SK-N-MC (cell line): ENCODE measurements around the gene WDR33.

Source experiments
- DNase-seq: peaks from one replicate; pipeline ENCODE4 v3.0.0-alpha.2; 2011; ENCODE audit warnings: low read depth, low spot score
- H3K27ac ChIP-seq: fragments of 200-600 bp; sonication (generic); 2 replicates; pipeline ENCODE4 v1.5.1; 2016; ENCODE audit warnings: mixed run types
- H3K36me3 ChIP-seq: fragments of 200-600 bp; sonication (generic); 2 replicates; pipeline ENCODE4 v1.6.1; 2017; ENCODE audit warnings: antibody characterized with exemption, low read length, mixed read lengths; ENCODE audit not compliant: insufficient read depth
- H3K4me3 ChIP-seq: fragments of 200-600 bp; sonication (generic); 2 replicates; pipeline ENCODE4 v1.5.1; 2016
- H3K9ac ChIP-seq: fragments of 200-600 bp; sonication (generic); 2 replicates; pipeline ENCODE4 v1.8.0; 2017; ENCODE audit warnings: mixed run types, mixed read lengths; ENCODE audit not compliant: insufficient read length
- H3K9me3 ChIP-seq: fragments of 200-600 bp; sonication (generic); 2 replicates; pipeline ENCODE4 v1.6.1; 2017; ENCODE audit warnings: low read depth, mild to moderate bottlenecking, antibody characterized with exemption, low read length, moderate library complexity, mixed read lengths
- EZH2 ChIP-seq: fragments of 200-600 bp; sonication (generic); IDR thresholded peaks from one replicate; pipeline ENCODE4 v1.6.1; 2017; ENCODE audit warnings: antibody characterized with exemption
- FOXP2 ChIP-seq: optimal IDR thresholded peaks from 2 replicates; pipeline ENCODE3; 2011; ENCODE audit warnings: mild to moderate bottlenecking, moderate library complexity; ENCODE audit not compliant: insufficient read depth; ENCODE audit errors: extremely low read length, control extremely low read depth
- POLR2AphosphoS5 ChIP-seq: IDR thresholded peaks from 2 replicates; pipeline ENCODE4 v1.6.1; 2012; ENCODE audit warnings: mild to moderate bottlenecking, low read depth, low read length, borderline replicate concordance

Gene WDR33

DNA sequence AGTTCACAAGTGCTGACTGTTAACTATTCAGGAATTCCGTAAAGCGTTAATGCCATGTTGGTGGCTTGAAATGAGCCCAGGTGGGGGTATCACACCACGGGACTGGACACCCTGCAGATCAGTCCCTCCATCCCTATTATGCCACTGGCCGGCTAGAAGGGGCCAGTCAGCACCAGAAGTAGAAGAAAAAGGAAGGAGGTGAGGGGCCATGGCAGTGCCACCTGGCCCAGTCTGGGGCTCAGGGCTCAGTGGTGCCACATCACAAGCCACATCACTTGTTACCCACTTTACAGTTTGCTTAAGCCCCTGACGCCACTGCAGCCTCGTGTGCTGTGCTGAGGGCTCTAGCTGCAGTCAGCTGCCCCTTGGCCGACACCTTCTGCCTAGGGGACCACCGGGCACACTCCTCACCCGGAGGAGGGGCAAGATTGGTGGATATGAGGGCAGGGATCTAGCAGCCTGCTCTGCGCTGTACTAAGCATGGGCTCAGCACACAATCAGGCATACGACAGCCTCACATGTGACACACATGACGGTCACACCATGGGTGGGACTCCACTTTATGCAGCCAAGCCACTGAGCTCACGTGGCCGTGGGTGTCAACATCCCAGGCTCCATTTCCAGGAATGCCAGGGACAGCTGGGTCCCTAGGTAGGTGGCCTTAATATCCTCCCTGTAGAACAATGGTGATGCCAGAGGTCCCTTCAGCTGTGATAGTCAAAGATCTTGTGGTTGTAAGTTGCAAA lies 139.2 kb downstream of the WDR33 start:
- TF ChIP-seq FOXP2: no peak
- no peak for TF ChIP-seq POLR2AphosphoS5
- TF ChIP-seq EZH2: no peak

DNA sequence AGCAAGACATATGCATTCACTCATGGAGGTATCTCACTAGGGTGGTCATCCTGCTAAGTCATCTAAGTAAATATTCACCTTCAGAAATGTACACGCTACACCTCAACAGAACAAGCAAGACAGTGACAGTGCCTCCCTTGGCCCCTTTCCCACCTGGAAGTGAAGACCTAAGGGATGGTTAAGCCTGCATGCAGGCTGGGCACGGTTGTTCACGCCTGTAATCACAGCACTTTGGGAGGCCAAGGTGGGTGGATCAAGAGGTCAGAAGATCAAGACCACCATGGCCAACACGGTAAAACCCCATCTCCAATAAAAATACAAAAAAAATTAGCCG lies 140.0 kb downstream of the WDR33 start:
- H3K9me3 ChIP-seq: no peaks in the 10 kb centered on the region
- no peak overlapping the region for H3K9ac ChIP-seq
- H3K36me3 ChIP-seq: no peaks in the 10 kb centered on the region
- TF ChIP-seq FOXP2: no peak
- no peak for TF ChIP-seq POLR2AphosphoS5
- no peak for TF ChIP-seq EZH2
- no peak overlapping the region for H3K27ac ChIP-seq
- no peak overlapping the region for H3K4me3 ChIP-seq
- no peak for DNase-seq

More for the DNA sequence above, 139.2 kb downstream of the WDR33 start:
- Histone ChIP-seq H3K9ac (no peak overlapping the region), H3K9me3 (no peaks in the 10 kb centered on the region), H3K36me3 (no peaks in the 10 kb centered on the region), H3K4me3 (no peak overlapping the region), H3K27ac (no peak overlapping the region)
- DNase-seq: no peak

DNA sequence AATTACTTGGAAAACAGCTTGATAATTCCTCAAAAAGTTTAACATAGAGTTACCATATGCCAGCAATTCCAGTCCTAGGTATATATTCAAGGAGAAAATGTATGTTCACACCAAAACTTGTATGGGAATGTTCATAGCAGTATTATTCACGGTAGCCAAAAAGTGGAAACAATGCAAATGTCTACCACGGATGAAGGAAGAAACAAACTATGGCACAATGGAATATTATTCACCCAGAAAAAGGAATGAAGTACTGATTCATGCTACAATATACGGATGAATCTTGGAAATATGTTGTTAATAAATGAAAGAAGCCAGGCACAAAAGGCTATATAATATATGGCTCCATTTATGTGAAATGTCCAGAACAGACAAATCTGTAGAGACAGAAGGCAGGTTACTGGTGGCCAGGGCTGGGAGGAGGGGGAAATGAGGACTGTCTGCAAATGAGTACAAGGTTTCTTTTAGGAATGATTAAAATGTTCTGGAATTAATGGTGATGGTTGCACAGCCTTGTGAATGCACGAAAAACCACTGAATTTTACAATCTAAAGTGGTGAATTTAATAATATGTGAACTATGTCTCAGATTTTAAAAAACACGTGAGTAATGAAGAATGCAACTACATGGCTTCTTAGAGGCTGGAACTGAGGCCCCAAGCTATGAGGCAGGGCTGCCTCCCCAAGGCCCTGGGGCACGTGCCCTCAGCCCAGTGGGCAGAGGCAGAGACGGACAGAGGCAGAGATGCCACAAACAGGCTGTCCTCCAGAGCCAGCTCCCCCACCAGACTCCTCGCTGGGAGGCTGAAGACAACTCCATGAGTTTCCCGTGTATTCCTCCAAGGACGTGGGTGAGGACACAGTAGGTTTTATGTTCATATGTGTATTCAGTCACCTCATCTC lies 140.7 kb downstream of the WDR33 start:
- TF ChIP-seq EZH2 (no peak), POLR2AphosphoS5 (no peak), FOXP2 (no peak)
- Histone ChIP-seq H3K9ac (no peak overlapping the region), H3K27ac (no peak overlapping the region), H3K9me3 (no peaks in the 10 kb centered on the region), H3K4me3 (no peak overlapping the region), H3K36me3 (no peaks in the 10 kb centered on the region)
- no peak for DNase-seq

DNA sequence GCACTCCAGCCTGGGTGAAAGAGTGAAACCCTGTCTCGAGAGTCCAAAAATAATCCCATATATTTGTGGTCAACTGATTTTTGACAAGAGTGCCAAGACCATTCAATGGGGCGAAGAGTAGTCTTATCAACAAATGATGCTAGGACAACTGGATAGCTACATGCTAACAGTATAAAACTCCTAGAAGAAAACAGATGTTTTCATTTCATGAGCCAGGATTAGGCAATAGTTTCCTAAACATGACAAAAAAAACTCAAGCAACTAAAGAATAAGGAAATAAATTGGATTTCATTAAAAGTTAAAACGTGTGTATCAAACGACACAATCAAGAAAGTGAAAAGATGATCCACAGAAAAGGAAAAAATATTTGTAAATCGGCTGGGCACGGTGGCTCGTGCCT lies 141.9 kb downstream of the WDR33 start:
- H3K9me3 ChIP-seq: no peaks in the 10 kb centered on the region
- no peak overlapping the region for H3K9ac ChIP-seq
- no peak overlapping the region for H3K27ac ChIP-seq
- DNase-seq: no peak
- H3K36me3 ChIP-seq: no peaks in the 10 kb centered on the region
- H3K4me3 ChIP-seq: no peak overlapping the region
- no peak for TF ChIP-seq EZH2
- no peak for TF ChIP-seq FOXP2
- TF ChIP-seq POLR2AphosphoS5: no peak

DNA sequence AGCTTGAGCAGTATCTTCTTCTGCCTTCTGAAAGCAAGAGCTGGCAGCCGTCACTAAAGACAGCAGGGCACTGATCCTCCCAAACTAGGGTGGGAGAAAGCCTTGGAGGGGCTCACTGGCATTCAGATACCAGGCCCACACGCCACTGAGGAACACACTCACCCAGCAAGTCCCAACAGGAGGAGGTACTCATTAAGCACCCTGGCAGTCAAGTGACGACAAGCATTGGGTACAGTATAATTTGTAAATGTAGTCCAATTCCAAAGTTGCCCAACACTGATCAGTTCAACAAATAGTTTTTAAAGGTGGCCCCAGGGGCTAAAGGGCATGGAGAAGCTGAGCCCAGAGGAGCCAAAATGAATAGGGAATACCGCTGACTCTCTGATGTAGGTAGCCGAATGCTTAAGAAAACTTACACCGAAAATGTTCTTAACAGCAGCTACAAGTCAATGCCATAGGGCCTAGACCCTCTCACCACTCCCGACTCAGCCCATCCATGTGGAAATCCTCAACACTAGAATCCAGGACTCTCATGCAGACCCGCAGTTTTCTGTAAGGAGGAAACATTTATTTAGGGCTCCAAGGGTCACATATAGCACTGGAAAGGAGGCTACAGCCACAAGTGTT lies 145.6 kb downstream of the WDR33 start:
- TF ChIP-seq EZH2 (no peak), FOXP2 (no peak), POLR2AphosphoS5 (no peak)
- no peak for DNase-seq
- Histone ChIP-seq H3K36me3 (no peaks in the 10 kb centered on the region), H3K4me3 (no peak overlapping the region), H3K27ac (no peak overlapping the region), H3K9ac (no peak overlapping the region), H3K9me3 (no peaks in the 10 kb centered on the region)

DNA sequence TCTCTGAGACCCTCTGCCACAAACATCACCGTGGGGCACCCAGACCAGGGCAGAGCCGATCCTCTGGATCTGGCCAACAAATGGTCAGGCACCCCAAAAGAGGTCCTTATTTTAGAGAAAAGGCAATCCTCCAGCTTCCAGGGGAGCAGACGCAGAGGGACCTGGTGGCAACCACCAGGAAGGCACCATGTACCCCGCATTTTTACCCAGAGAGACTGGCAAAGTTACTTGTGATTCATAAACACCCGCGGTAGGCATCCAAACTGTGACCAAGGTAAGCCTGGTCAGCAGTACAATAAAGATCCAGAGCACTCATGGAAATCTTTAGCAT lies 146.1 kb downstream of the WDR33 start:
- Histone ChIP-seq H3K9ac (no peak overlapping the region), H3K9me3 (no peaks in the 10 kb centered on the region), H3K36me3 (no peaks in the 10 kb centered on the region), H3K4me3 (no peak overlapping the region), H3K27ac (no peak overlapping the region)
- no peak for DNase-seq
- TF ChIP-seq FOXP2 (no peak), POLR2AphosphoS5 (no peak)

DNA sequence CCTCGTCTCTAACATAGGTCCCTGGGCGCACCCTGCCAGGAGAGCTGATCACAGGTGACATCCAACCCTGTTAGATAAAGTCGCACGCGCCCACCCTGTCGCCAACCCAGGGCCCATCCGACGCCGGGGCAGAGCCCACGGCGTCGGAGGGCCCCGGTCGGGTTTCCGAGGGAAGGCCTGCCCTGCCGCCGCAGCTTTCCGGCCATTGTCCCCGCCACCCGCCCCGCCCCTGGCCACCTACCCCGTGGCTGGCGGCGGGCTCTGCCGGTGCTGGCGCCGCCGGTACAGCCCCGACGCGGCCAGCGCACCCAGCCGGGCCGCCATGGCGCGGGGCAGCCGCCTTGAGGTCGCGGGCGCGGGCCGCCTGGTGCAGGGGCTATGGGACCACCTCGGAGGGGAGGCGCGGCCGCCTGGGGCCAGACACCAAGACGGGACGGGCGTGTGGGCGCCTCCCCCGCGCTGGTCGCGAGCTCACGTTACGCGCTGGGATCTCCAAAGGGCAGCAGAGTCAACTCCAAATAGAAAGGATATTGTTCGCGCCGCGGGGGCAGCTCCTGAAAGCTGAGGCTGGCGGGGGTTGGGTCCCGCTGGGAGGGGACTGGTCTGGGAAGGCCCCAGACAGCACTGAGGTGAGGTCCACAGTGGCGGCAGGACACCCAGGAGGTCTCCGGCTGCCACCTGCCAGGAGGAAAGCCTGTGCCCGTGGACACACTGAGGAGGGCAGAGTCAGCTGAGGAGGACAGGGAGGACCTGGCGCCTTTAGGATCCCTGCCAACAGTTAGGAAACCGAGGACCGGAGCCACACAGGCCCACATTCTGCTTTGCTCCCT lies 146.7 kb downstream of the WDR33 start:
- DNase-seq: no peak
- TF ChIP-seq FOXP2 (no peak), POLR2AphosphoS5 (no peak), EZH2 (no peak)
- Histone ChIP-seq H3K9me3 (no peaks in the 10 kb centered on the region), H3K27ac (no peak overlapping the region), H3K9ac (no peak overlapping the region), H3K4me3 (no peak overlapping the region), H3K36me3 (no peaks in the 10 kb centered on the region)

DNA sequence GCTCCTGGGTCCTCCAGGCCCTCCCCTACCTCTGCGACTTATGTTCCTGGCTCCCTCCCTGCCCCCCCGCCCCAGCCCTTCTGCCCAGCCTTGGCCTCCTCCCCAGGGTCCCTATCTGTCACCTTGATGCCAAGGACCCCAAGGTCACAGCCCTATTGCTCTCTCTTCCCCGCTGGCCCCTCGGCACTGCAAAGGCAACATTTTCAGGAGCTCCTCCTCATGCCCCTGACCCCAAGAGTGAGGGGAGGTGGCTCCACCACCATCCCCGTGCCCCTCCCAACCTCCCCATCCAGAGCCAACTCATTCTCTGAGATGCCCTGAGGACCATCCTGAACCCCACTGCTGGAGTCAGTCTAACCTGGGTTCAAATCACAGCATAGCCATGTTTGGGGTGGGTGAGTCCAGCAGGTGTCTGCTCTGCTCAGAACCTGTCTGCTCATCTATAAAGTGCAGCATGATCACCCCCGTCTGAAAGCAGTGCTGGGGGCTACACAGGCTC lies 147.4 kb downstream of the WDR33 start:
- no peak overlapping the region for H3K4me3 ChIP-seq
- no peaks in the 10 kb centered on the region for H3K36me3 ChIP-seq
- H3K9ac ChIP-seq: no peak overlapping the region
- H3K9me3 ChIP-seq: no peaks in the 10 kb centered on the region
- H3K27ac ChIP-seq: no peak overlapping the region
- no peak for TF ChIP-seq EZH2
- DNase-seq: no peak
